HL-60 (cell line): Measurements from ENCODE around the gene FAM149A.

Experiments used
- POLR2AphosphoS5 ChIP-seq: IDR thresholded peaks from 2 replicates; pipeline ENCODE4 v1.6.1; 2012; ENCODE audit warnings: low read depth
- SPI1 ChIP-seq: IDR thresholded peaks from 2 replicates; pipeline ENCODE4 v1.6.1; 2012; ENCODE audit warnings: low read depth, mild to moderate bottlenecking, borderline replicate concordance
- TF ChIP-seq, protein P1 (sequence below): IDR thresholded peaks from one replicate; pipeline ENCODE4 v1.5.1; 2011; ENCODE audit warnings: low read length, control low read depth, inconsistent platforms; ENCODE audit not compliant: insufficient read depth
- TF ChIP-seq, protein P2 (sequence below): IDR thresholded peaks from 2 replicates; pipeline ENCODE4 v1.6.1; 2012; ENCODE audit warnings: low read depth; ENCODE audit not compliant: insufficient replicate concordance

GRCh38 chr4:186217733-186218293, 113.3 kb downstream of the FAM149A start:
- TF ChIP-seq, protein P1, sequence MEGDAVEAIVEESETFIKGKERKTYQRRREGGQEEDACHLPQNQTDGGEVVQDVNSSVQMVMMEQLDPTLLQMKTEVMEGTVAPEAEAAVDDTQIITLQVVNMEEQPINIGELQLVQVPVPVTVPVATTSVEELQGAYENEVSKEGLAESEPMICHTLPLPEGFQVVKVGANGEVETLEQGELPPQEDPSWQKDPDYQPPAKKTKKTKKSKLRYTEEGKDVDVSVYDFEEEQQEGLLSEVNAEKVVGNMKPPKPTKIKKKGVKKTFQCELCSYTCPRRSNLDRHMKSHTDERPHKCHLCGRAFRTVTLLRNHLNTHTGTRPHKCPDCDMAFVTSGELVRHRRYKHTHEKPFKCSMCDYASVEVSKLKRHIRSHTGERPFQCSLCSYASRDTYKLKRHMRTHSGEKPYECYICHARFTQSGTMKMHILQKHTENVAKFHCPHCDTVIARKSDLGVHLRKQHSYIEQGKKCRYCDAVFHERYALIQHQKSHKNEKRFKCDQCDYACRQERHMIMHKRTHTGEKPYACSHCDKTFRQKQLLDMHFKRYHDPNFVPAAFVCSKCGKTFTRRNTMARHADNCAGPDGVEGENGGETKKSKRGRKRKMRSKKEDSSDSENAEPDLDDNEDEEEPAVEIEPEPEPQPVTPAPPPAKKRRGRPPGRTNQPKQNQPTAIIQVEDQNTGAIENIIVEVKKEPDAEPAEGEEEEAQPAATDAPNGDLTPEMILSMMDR, result no peak
- TF ChIP-seq POLR2AphosphoS5 (no peak), SPI1 (no peak)
- TF ChIP-seq, protein P2, sequence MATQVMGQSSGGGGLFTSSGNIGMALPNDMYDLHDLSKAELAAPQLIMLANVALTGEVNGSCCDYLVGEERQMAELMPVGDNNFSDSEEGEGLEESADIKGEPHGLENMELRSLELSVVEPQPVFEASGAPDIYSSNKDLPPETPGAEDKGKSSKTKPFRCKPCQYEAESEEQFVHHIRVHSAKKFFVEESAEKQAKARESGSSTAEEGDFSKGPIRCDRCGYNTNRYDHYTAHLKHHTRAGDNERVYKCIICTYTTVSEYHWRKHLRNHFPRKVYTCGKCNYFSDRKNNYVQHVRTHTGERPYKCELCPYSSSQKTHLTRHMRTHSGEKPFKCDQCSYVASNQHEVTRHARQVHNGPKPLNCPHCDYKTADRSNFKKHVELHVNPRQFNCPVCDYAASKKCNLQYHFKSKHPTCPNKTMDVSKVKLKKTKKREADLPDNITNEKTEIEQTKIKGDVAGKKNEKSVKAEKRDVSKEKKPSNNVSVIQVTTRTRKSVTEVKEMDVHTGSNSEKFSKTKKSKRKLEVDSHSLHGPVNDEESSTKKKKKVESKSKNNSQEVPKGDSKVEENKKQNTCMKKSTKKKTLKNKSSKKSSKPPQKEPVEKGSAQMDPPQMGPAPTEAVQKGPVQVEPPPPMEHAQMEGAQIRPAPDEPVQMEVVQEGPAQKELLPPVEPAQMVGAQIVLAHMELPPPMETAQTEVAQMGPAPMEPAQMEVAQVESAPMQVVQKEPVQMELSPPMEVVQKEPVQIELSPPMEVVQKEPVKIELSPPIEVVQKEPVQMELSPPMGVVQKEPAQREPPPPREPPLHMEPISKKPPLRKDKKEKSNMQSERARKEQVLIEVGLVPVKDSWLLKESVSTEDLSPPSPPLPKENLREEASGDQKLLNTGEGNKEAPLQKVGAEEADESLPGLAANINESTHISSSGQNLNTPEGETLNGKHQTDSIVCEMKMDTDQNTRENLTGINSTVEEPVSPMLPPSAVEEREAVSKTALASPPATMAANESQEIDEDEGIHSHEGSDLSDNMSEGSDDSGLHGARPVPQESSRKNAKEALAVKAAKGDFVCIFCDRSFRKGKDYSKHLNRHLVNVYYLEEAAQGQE, result no peak
